ENCODE results near the gene TMX1. TPM values are rescaled to one million over a fixed set of nuclear protein-coding genes. Genes with fewer than 3 reads are reported as not detected.

Gene TMX1, protein sequence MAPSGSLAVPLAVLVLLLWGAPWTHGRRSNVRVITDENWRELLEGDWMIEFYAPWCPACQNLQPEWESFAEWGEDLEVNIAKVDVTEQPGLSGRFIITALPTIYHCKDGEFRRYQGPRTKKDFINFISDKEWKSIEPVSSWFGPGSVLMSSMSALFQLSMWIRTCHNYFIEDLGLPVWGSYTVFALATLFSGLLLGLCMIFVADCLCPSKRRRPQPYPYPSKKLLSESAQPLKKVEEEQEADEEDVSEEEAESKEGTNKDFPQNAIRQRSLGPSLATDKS
- 31.7 and 39.7 TPM in 2 replicates for total RNA-seq

DNA sequence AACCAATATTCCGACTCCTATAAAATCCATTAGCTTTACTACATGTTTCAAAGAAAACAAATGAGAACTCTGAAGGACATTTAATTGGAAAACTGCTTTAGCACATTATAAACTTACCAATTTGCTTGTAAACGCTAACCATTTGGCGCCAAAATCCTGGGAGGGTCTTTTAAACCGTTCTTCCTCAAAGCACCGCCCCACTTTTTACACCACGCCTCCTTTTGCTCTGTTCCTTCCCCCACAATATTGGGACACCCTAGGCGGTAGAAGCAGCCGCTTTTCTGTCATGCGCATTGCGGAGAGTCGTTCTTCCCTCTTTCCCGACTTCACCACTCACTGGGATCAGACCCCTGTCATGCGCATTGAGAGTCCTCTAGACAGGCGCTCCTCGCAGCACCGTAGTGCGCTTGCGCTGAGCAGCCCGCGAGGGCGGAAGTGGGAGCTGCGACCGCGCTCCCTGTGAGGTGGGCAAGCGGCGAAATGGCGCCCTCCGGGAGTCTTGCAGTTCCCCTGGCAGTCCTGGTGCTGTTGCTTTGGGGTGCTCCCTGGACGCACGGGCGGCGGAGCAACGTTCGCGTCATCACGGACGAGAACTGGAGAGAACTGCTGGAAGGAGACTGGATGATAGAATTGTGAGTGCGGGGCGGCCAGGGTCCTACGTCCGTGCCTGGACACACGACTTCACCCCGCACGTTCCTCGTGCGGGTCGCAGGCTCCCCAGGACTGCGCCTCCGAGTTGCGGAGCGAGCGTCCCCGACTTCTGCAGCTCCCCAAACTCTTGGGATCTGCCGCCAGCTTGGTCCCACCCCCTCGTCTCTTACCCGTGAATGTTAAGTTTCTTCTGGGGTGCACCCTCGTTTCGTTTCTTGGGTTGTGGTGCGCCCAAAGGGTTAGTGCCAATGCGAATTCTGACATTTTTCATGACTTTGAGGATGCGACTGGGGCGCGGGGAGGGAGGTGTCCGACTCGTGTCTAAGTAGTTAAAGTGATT lies at the start of gene TMX1:
Gene TMX1 (plus strand): TSS at position 435 of the 991 bp plus-strand sequence. CDS start 46 bp downstream, at position 481.

Other genes with a start within 250 kb of the TMX1 start
- 0.14 and 0.42 TPM in 2 replicates for gene TRIM9, start 145.1 kb upstream of the TMX1 start, total RNA-seq